ENCODE data around the gene TLCD5.
A peak's percentile ranks its signal among the peaks of the same experiment; 100 is the strongest.

The TLCD5 gene

DNA sequence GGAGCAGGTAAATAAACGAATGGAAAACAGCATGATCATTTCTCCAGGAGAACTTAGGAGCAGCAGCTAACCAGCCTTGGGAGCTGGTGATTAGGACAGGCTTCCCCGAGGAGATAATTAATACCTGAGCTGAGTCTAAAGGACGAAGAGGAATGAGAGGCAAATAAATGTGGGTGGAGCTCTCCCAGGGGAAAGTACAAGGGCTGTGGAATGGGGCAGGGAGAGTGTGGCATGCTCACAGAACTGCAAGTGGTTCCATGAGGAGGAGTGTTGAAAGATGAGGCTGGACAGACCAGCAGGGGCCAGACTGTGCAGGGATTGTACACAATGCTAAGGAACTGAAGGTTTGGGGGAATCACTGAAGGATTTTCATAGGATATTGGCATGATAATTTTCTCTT lies 14.2 kb upstream of the TLCD5 start:
- DNase-seq: no peak

DNA sequence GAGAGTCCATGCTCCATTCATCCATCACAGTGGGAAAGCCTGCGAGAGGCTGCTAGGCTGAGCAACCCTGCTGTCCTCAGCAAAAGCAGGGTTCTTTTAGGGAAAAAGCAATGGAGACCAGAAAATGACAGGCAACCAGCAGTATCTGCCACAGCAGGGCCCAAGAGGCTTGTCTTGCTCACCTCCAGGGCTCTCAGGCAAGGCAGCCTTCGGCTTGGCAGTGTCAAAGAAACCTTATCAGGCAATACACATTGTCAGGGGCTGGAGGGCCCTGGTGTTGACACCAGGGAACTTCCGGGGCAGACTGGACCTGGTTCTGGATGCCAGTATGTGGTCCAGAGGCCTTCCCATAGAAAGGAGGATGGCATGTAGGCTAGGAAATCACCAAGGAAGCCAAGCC lies 10.2 kb upstream of the TLCD5 start:
- DNase-seq: no peak

DNA sequence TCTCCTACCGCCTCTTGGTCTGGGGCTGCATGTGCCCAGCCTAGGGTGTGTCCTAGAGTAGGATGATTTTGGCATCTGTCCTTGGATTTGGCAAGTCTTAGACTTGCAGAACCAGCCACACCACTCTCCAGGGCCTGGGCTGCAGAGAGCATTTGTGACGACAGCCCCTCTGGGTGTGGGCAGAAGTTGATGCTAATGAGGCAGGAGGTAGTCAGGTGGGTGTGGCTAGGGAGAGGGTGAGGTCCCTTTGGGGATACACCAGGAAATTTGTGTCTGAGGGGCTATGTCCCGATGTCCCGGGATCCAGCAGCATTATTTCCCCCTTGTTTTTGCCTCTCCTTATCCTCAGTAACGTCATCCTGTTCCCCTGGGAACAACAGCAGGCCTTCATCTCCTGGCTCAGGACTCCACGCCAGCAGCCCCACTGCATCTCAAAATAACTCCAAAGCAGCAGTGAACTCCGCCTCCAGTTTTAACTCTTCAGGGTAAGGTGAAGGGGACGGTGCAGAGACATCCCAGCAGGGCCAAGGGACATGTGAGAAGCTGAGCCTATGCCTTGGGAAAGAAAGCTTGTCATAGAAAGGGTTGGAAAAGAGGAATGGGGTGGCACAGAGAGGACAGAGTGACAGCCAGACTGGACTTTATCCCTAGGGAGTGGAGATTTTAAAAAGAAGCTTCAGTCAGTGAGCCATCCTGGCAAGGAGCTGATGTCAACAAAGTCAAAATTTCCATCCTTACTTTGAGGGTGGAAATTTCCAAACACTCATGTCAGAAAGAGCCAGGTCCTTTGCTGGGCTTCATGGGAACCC lies 8.0 kb upstream of the TLCD5 start:
- no peak for DNase-seq

DNA sequence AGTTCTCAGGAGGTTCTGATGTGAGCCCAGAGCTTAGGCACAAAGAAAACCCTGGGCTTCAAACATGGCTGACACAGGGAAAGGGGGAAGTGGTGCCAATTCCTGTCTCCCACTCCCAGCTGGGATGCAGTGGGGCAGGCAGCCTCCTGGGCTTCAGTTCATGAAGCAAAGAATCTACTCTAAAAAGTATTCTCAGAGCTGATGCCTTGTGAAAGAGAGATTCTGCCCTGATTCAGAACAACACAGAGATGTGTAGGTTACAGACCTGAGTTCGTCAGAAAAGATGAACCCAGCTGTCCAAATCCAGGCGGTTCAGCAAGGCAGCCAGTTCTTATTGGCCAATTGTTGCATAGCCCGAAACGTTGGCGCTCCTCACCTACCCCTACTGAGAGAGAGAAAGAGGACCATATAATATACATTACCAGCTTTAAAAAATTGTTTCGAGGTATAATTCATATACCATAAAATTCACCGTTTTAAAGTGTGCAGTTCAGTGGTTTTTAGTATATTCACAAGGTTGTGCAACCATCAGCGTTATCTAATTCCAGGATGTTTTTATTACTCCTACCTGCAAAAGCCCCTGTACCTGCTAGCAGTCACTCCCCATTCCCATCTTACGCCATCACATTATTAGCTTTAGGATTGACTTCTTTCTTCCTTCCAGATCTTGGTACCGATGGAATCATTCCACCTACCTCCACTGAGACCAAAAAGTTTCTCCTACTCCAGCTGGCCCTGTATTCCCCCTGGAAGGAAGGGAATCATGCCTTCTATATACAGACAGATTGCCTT lies 7.2 kb upstream of the TLCD5 start:
- no peak for DNase-seq

DNA sequence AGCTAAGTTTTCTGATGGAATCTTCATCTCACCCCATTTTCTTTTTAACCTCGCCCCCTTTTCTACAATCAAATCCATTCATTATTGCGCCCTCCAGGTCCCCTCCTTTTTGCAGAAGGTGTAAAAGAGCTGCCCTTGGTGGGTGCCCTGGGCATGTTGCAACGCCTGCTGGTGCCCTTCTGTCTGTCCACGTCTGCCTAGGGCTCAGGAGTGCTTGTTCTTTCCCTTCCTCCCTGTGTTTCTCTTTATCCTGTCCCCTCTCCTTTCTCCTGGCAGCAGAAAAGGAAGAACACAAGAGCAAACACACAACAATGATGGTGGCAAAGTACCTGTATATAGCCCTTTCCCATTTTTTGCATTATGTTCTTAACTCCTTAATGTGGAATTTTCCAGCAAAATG lies 6.2 kb upstream of the TLCD5 start:
- no peak for DNase-seq

DNA sequence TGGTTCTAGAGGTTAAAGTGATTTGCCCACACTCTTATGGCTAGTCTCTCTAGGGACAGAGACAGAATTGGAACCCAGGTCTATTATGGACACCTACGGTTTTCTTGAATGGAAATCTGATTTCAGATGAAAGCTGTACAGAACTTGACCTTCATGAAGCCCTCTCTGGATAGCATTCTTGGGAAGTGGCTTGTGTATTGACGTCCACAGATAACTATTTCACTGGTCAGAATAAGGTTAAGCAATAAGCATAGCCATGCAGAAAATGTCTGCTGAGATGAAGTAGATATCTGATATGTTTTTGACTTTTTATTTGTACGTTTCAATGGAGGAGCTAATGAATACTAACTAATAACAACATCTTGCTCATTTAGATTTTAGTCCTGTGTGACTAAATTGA lies 1.1 kb downstream of the TLCD5 start:
- no peak for DNase-seq

DNA sequence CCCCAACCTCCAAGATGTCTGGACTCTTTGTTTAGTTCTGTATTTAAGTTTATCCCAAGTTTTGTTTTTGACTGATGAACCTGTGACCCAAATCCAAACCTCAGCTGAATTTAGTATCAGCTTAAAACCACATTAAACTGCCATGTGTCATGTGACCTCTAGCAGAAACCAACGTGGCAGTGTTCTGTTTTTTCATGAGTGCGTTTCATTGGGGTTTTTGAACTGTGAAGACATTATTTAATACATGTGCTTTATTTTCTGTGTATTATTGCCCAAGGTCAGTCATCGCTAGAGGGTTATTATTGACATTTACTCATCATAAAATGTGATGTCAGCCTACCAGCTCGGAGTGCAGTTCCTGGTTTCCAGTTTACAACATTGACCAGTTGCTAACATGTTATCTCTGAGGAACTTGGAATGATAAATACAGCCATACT lies 1.8 kb downstream of the TLCD5 start:
- no peak for DNase-seq

DNA sequence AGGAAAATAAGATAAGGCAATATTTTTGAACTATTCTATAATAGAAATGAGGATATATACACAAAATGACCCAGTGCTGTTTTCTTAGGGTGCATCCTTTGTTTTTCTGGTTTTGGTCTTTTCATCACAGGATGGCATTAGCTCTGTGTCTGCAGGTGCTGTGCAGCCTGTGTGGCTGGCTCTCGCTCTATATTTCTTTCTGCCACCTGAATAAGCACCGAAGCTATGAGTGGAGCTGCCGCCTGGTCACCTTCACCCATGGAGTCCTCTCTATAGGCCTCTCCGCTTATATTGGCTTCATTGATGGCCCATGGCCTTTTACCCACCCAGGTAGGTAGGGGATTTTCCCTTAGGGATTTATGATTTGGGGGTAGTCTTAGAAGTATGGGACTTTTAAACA lies 2.2 kb downstream of the TLCD5 start:
- no peak for DNase-seq

DNA sequence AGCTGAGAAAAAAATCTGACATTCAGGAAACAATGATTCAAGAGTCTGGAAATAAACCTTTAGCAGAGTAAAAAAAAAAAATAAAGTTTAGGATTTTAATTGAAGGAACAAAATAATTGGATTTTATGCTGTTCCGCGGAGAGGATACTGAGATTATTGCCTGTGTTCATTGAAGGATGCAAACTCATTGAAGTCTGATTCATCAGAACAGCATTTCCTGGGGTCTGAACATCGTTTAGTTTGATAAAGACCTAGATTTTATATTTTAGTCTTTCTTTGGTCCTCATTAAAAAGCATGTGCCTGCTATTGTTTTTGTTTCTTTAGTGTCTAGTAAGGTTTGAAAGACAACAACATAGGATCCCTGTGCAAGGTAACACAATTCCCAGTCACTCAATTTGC lies 4.5 kb downstream of the TLCD5 start:
- DNase-seq: no peak

DNA sequence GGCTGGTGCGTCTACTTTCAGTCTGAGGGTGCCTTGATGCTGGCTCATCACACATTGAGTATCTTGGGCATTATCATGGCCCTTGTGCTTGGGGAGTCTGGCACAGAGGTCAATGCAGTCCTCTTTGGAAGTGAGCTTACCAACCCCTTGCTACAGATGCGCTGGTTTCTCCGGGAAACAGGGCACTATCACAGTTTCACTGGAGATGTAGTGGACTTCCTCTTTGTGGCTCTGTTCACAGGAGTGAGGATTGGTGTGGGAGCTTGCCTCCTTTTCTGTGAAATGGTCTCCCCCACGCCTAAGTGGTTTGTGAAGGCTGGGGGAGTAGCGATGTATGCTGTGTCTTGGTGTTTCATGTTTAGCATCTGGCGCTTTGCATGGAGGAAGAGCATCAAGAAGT lies 4.9 kb downstream of the TLCD5 start:
- DNase-seq: no peak

DNA sequence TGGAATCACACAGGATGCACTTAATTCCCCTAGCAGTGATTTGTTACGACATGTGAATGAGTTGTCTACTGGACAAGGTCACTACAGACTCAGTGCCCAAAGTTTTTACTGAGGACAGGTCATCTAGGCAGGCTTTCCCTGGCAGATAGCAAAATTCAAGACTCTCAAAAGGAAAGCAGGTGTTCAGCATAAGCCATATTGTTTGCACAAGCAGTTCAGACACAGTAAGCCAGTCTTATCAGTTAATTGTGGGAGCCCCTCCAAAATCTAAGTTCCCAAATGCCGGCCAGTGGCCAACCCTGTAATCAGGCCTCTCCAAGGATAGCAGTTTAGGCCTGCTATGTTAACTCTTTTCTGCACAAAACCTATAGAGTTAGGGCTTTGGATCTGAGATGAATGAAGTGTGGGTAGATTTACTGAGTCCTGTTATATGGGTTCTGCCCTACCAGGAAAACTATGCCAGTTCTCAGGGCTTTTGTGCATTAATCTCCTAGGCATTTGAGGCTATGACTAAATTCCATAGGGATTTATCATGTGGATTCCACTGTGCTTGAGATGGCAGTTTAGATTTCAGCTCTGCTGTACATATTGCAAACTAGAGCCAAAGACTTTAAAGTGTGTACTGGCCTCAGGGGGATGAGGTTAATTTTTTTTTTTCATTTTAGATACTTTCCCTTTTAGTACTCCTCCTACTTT lies 6.3 kb downstream of the TLCD5 start:
- DNase-seq: no peak

DNA sequence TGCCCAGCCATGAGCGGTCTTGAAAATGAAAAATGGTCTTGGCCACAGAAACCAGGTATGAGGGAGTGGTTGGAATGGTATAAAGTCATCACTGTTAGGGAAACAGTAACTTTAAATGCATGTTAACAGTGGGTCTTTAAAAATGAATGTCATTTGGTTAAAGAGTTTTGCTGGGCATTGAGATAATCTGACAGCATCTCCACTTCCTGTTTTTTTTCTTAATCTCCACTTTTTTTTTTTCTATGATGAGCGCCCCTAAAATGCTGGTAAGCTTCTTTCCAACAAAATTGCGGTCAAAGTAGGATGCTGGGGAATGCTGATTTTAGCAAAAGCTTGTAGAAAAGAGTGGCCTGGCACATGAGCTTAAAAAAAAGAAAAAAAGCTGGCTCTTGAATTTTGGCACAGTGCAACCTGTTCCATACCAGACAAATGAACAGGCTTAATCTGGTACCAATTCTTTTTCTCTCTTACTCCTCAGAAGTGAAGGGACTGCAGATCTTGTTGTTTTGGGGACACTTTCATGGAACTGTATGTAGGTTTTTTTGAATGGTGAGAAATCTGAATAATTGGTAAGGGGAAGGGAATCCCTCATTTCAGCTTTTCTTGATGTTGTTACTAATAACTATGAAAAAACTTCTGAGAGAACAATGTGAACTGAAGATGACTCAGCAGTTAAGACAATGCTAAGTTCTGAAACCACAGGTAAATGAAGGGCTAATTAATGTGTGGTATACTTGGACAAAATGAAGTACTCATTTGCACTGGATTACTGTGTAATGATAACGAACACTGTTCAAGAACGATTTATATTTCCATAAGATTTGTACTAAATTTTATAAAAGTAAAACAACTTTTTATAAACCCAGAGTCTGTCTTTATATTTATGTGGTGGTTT lies 8.0 kb downstream of the TLCD5 start:
- no peak for DNase-seq

DNA sequence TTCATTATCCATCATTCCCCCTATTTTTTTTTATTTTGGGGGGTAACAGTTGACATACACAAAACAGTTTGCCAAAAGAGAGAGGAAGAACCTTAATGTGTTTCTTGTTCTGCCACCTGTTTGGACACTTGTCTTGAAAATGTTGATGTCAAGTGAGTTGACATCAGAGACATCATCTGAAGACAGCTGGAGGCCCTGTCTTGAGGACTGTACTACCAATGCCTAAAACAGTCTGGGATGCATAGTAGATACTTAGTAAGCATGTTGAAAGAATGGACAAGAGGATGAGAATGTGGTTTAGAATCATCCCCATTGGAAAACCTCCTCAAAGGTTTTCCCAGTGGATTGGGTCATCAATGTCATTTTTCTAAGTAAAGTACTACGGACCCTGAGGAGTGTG lies 8.7 kb downstream of the TLCD5 start:
- DNase-seq: no peak

DNA sequence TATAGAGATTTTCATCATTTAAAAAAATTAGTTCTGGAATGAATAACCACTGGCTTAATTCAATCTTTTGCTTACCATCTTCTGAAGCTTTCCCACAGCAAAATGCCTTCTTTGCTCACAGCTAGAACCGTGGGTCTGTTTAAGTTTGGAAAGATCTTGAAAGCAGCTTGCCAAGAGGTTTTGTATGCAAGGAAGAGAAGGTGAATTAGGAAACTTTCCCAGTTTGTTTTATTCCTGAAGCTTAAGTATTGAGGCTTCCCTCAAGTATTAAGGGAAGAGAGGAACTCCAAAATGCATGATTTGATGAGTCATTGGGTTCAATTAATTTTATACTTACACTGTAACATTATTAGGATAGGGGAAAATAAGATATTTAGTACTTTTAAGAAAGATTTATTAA lies 9.2 kb downstream of the TLCD5 start:
- DNase-seq: no peak

DNA sequence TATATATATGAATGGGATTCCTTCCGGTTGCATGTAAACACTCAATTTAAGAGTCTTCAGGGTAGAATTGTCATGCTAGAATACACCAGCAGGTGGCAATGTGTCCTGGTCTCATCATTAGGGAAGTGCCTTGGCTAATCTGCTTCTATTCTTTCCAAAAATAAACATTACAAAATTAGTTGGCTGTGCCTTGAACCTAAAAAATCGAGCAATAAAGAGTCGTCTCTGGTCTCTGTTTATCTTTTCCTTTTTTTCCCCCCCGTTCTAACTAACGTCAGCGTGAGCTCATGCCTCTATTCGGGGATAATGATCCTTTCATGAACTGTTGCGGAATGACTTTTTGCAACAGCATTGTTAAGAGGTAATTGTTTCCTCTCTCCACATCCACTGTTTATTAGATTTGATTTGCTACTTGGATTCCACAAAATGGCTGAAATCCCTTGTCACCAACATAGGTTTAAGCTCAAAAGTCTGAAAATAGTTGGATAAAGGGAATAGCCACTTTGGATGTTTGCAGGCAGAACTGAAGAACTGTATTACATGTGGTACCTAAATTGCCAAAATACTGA lies 9.9 kb downstream of the TLCD5 start:
- peak; percentile 14 for DNase-seq

DNA sequence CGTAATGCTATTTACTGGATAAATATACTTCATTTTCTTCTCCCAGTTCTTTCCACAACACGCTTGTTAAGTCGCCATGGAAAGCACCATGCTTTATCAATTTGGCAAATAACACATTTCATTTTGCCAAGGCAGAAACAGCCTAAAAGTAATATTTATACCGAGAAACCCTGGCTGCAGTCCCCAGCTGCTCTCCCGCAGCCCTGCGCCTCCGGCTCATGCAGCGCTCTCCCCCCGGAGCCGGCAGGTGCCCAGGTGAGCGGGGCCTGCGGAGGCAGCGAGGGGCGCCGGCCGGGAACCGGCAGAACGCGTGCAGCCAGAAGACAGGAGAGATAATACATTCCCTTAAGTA lies 10.4 kb downstream of the TLCD5 start:
- peak; percentile 25 for DNase-seq

DNA sequence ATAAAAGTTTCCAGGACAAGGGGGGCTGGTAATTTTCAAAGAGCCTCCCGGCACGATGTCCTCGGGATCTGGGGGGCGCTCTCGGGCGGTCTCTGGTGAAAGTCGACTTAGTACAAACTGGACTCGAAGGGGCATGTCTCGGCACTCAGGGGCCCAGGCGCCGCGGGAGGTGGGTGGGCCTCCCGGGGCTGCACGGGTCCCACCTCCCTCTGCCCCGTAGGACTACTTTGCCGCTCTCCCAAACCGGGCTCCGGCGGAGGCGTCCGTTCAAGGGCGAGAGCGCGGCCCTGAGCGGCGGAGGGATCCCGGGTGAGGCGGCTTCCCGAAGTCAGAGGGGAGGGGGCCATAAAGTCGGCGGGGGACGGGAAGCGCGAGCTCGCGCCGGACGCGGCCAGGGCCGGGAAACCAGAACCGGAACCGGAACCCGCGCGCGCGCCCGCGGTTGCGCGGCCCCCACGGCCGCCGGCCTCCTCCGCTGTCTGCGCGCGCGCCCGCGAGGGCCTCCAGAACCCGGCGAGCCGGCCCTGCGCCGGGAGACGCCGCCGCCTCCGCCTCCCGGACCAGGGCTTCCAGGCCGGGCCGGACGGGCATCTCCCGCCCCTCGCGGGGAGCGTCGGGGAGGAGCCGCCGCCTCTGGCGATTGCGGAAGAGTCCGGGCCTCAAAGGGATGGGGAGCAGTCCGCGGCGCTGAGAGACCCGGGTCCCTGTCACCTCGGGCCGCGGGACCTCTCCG lies 11.0 kb downstream of the TLCD5 start, which contains the start of gene ARHGEF12:
ARHGEF12 (plus strand) TSS at position 506 of the 733 bp plus-strand sequence. CDS start 831 bp downstream, outside the sequence.
- DNase-seq: peak; percentile 98

DNA sequence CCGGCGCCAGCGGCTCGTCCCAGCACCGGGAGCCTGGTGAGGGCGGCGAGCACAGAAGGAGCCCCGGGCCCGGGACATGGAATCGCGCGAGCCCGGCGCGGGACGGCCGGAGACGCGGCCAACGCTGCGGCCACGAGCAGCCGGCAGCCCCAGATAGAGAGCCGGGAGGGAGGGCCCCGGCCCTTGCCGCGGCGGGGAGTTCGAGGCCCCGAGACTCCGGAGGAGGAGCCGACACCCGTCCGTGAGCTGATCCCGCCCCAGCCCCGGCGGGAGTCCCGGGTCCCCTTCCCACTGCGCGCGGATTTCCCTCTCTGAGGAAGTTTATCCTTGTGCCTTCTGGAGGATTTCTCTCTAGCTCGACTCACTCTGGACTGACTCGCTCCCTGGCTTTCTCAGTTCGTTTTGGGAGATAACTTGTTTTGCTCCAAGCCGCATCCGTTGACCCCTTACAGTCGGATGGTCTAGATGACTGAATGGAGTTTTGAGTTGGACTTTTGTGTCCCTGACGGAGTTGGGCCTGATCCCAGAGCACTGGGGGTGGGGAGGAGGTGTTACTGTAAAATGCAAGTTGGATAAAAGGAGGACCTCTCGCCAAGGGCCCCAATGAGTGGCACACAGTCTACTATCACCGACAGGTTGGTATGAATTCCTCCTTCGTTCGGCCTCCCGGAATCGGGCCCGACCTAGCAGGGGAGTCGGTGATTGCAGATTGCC lies 11.7 kb downstream of the TLCD5 start:
- DNase-seq: peak; percentile 61

DNA sequence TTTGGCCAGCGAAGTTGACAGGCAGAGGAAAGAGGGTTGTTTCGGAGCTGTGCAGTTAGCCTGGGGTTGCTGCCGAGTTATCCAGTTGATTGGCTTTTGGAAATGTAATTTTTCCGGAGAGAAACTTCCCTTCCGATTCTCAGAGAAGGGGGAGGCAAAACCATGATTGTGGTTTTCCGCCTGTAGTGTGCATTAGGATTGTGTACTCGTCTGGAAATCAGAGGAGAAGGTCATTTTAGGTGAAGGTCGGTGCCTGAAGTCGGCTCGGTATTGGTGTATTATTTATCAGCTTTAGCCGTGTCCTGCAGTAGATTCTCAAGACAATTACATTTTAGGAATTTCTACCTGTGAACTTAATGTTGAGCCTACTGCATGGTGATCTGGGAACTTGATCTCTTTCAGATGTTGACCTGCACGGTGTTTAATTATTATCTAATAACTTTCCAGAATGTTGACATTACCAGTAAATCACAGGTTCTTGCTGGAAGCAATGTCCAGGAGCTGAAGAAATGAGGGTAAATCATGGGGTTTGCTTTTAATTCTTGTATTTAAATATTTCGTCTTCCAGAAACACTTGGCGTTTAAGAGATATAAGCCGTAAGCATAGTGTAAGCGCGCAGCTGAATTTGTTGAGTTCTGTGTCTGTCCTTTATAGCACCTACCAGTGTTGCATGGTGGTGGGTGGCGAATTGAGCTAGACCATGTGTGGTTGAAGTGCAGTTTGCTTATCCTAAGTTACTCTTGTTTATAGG lies 12.4 kb downstream of the TLCD5 start:
- DNase-seq: no peak

All from NCI-H510A (cell line).